Neural crest cell (in vitro differentiated cells): ENCODE data around the gene GPI. TPM values are rescaled to one million over a fixed set of nuclear protein-coding genes. Genes with fewer than 3 reads are reported as not detected.

ENCODE experiments used
- DNase-seq: peaks from one replicate; pipeline ENCODE4 v3.0.0; 2021; ENCODE audit warnings: low read depth, mixed read lengths, low spot score
- H3K27ac Mint-ChIP-seq: one replicate; pipeline ENCODE4 v1.8.0; 2021; ENCODE audit warnings: mild to moderate bottlenecking, mixed read lengths; ENCODE audit not compliant: unreplicated experiment
- H3K27me3 Mint-ChIP-seq: 2 replicates; pipeline ENCODE4 v1.8.0; 2021; ENCODE audit warnings: low read depth, mild to moderate bottlenecking, mixed read lengths
- H3K36me3 Mint-ChIP-seq: 2 replicates; pipeline ENCODE4 v1.8.0; 2021; ENCODE audit warnings: low read depth, mild to moderate bottlenecking, mixed read lengths
- H3K4me1 Mint-ChIP-seq: 2 replicates; pipeline ENCODE4 v1.8.0; 2021; ENCODE audit warnings: mixed read lengths
- H3K4me3 Mint-ChIP-seq: one replicate; pipeline ENCODE4 v1.8.0; 2021; ENCODE audit warnings: mild to moderate bottlenecking, mixed read lengths
- H3K9me3 Mint-ChIP-seq: 2 replicates; pipeline ENCODE4 v1.8.0; 2021; ENCODE audit warnings: mixed read lengths
- CTCF ChIP-seq: fragments of 200-600 bp; sonication (generic); conservative IDR thresholded peaks from 2 replicates; pipeline ENCODE4 v1.5.0; 2021; ENCODE audit warnings: antibody characterized with exemption, mild to moderate bottlenecking
- total RNA-seq: library from RNA; stranded (reverse); gene quantifications from 2 replicates; pipeline ENCODE4 v1.2.1, GENCODE V29; 2021

Gene GPI
- total RNA-seq, 1 donor from 2014 or later: 227 TPM

GRCh38 chr19:34343751-34344150 lies 21.2 kb upstream of the GPI start:
- no peak overlapping the region for H3K27ac Mint-ChIP-seq
- H3K4me1 Mint-ChIP-seq: no peaks in the 10 kb centered on the region

DNA sequence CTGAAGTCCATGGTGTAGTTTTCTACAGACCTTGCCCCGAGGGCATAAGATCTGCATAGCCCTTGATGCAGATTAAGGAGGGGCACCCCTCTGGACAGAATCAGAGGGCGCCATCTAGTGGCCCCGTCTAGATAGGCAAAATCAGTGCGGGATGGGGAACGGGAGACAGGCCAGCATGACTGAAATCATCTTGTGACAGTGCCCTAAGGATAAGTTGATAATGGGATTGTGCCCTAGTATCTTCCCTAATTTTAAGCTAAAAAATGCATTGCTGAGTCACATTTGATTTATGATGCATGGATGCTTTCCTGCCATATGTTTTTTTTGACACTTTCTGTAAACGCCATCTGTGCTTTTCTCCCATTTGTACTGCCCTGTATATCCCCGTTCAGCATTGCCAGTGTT lies 19.0 kb upstream of the GPI start:
- H3K27ac Mint-ChIP-seq: no peak overlapping the region
- peak; percentile 82 for TF ChIP-seq CTCF
- DNase-seq: peak; percentile 73

More at GRCh38 chr19:34343751-34344150, 21.2 kb upstream of the GPI start:
- TF ChIP-seq CTCF: no peak
- no peak overlapping the region for H3K4me3 Mint-ChIP-seq
- DNase-seq: no peak
- H3K9me3 Mint-ChIP-seq: no peaks in the 10 kb centered on the region
- peaks cover 13% of the 10 kb centered on the region for H3K36me3 Mint-ChIP-seq
- H3K27me3 Mint-ChIP-seq: no peaks in the 10 kb centered on the region

GRCh38 chr19:34347561-34348165 lies 17.3 kb upstream of the GPI start:
- no peaks in the 10 kb centered on the region for H3K4me1 Mint-ChIP-seq
- H3K9me3 Mint-ChIP-seq: no peaks in the 10 kb centered on the region
- no peak overlapping the region for H3K4me3 Mint-ChIP-seq
- no peak overlapping the region for H3K27ac Mint-ChIP-seq
- H3K27me3 Mint-ChIP-seq: no peaks in the 10 kb centered on the region
- TF ChIP-seq CTCF: no peak
- peaks cover 19% of the 10 kb centered on the region for H3K36me3 Mint-ChIP-seq
- no peak for DNase-seq

More for the DNA sequence above, 19.0 kb upstream of the GPI start:
- no peak overlapping the region for H3K4me3 Mint-ChIP-seq
- peaks cover 21% of the 10 kb centered on the region for H3K36me3 Mint-ChIP-seq
- no peaks in the 10 kb centered on the region for H3K9me3 Mint-ChIP-seq
- no peaks in the 10 kb centered on the region for H3K4me1 Mint-ChIP-seq
- H3K27me3 Mint-ChIP-seq: no peaks in the 10 kb centered on the region

DNA sequence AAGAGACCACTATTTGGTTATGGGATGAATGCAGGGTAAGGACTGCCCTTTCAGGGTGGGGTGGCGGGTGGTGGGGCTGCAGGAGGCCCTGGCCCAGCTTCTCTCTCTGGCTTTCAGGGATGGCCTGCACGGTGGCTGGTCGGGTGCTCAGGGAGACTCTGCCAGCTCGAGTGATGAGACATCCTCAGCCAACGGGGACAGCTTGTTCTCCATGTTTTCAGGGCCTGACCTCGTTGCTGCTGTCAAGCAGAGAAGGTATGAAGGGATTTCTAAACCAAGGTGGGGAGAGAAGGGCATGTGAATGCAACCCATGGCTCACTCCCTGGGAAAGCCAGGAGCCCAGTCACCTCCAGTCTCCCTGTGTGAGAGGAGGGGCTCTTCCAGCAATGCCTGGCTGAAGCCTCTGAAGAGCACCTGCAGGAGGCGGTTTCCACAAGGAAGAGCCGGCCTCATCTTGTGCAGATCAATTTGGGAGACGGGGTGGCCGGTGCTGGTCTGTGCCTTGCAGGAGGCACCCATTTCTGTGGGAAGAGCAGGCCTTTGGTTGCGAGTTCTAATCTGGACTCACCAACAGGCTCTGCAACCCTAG lies 16.0 kb upstream of the GPI start:
- Mint-ChIP-seq H3K36me3 (peaks cover 16% of the 10 kb centered on the region), H3K27ac (no peak overlapping the region), H3K27me3 (no peaks in the 10 kb centered on the region), H3K4me1 (no peaks in the 10 kb centered on the region), H3K9me3 (no peaks in the 10 kb centered on the region), H3K4me3 (no peak overlapping the region)
- no peak for TF ChIP-seq CTCF
- DNase-seq: no peak

DNA sequence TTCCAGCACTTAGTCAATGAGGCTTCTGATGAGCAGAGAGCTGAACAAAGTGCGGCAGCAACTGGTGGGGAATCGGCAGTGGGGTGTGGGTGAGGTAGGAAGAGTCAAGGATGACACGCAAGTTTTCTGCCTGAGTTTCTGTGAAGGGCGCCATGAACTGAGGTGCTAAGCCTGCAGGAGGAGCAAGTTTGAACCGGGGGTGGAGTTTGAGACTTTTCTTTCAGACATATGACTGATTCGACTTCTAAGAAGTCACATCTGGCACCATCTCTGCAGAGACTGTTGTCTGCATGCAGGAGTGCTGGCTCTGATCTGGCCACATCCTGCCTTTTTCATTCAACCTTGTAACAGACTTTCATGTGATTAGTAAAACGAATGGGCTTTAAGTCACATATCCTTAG lies 14.8 kb upstream of the GPI start:
- no peaks in the 10 kb centered on the region for H3K4me1 Mint-ChIP-seq
- no peaks in the 10 kb centered on the region for H3K27me3 Mint-ChIP-seq
- TF ChIP-seq CTCF: no peak
- no peak overlapping the region for H3K27ac Mint-ChIP-seq
- no peak for DNase-seq
- H3K36me3 Mint-ChIP-seq: peaks cover 14% of the 10 kb centered on the region
- no peaks in the 10 kb centered on the region for H3K9me3 Mint-ChIP-seq
- no peak overlapping the region for H3K4me3 Mint-ChIP-seq
